Naive thymus-derived CD8-positive, alpha-beta T cell (primary cell): ENCODE measurements around the gene PCDHGA8. TPM values are rescaled to one million over a fixed set of nuclear protein-coding genes. Genes with fewer than 3 reads are reported as not detected.
A peak's percentile ranks its signal among the peaks of the same experiment; 100 is the strongest.

Experiments
- ATAC-seq, 2 donors: fragments of 150-1000 bp; cut with Tn5 transposase in 1 of 2; sonication (Bioruptor Pico), chemical (Tn5 transposase) in 1 of 2; 1 replicate in 1 of 2; 2 replicates in 1 of 2; pipeline ENCODE4 v1.10.0; 2021; ENCODE audit warnings: mild to moderate bottlenecking in 2 of 2, moderate library complexity in 2 of 2
- POLR2A ChIA-PET: fragments of 350-600 bp; sonication (Branson Sonifier 250); formaldehyde crosslinking; loops from one replicate; lab custom pipeline; 2021; ENCODE audit warnings: antibody characterized with exemption; lab: Charles Lee
- DNase-seq, 10 donors: peaks; one replicate each; pipeline versions ENCODE4 v3.0.0 to v3.0.0-alpha.2; 2020 to 2022
- H3K27ac Mint-ChIP-seq, 10 donors: one replicate each; pipeline ENCODE4 v1.8.0; 2020 to 2022; ENCODE audit warnings: mild to moderate bottlenecking in 10 of 10, mixed read lengths in 10 of 10, moderate library complexity in 4 of 10, inconsistent platforms in 1 of 10
- H3K27me3 Mint-ChIP-seq, 5 donors: one replicate each; pipeline ENCODE4 v1.8.0; 2021 to 2022; ENCODE audit warnings: mixed read lengths in 5 of 5
- H3K36me3 Mint-ChIP-seq, 3 donors: one replicate each; pipeline ENCODE4 v1.8.0; 2020 to 2022; ENCODE audit warnings: mixed read lengths in 3 of 3, mild to moderate bottlenecking in 2 of 3, inconsistent platforms in 1 of 3
- H3K4me1 Mint-ChIP-seq, 4 donors: one replicate each; pipeline ENCODE4 v1.8.0; 2021 to 2022; ENCODE audit warnings: mixed read lengths in 4 of 4
- H3K4me3 Mint-ChIP-seq, 10 donors: one replicate each; pipeline ENCODE4 v1.8.0; 2020 to 2022; ENCODE audit warnings: mild to moderate bottlenecking in 10 of 10, mixed read lengths in 10 of 10, moderate library complexity in 6 of 10, inconsistent platforms in 1 of 10
- H3K9me3 Mint-ChIP-seq, 9 donors: one replicate each; pipeline ENCODE4 v1.8.0; 2020 to 2022; ENCODE audit warnings: mixed read lengths in 9 of 9, mild to moderate bottlenecking in 3 of 9, inconsistent platforms in 1 of 9, moderate library complexity in 1 of 9
- polyA plus RNA-seq, 3 donors: library from polyadenylated mRNA; unstranded; fragments of 300-500 nt; fragmentation: Illumina TruSeq; gene quantifications; one replicate each; pipeline ENCODE4 v1.2.3, GENCODE V29; 2021
- total RNA-seq, 8 experiments: library from RNA in 2 of 8; stranded (reverse) in 2 of 8; gene quantifications; one replicate each; pipeline ENCODE4 v1.2.3 and lab custom pipeline; 2021 to 2026

PCDHGA8 gene
- total and polyA plus RNA-seq, 5 experiments from 2014 or later: 0.16 to 0.22 TPM; not detected in 3

- Mint-ChIP-seq H3K27me3 (peaks cover 44 to 97% (median 70%) of the 10 kb centered on the region in 5 donors), H3K9me3 (peaks cover 0 to 85% (median 56%) of the 10 kb centered on the region in 9 donors), H3K27ac (no peak overlapping the region)
These were observed 35.5 kb upstream of the PCDHGA8 start for GRCh38 chr5:141356950-141357349.

GRCh38 chr5:141359790-141360426 lies 32.5 kb upstream of the PCDHGA8 start, which contains the start of gene PCDHGB2:
PCDHGB2 (plus strand) TSS chr5:141359994; CDS start chr5:141360136, 142 bp downstream.
- DNase-seq (peak in 4 of 10 donors; percentile 9 to 25 (median 19)), ATAC-seq (peak; percentile 39 to 53)
- Mint-ChIP-seq H3K4me3 (peak within 1 kb of the TSS; percentile 70 to 89 (median 84)), H3K4me1 (peaks cover 0 to 6% (median 2%) of the 10 kb centered on the region in 4 donors), H3K36me3 (peaks cover 24 to 71% (median 35%) of the 10 kb centered on the region in 3 donors), H3K27ac (peak within 1 kb of the TSS in 4 of 10 donors; percentile 48 to 76 (median 62)), H3K9me3 (peaks cover 0 to 89% (median 56%) of the 10 kb centered on the region in 9 donors), H3K27me3 (peaks cover 51 to 98% (median 74%) of the 10 kb centered on the region in 5 donors)
- POLR2A ChIA-PET: no interaction called here

More at GRCh38 chr5:141356950-141357349, 35.5 kb upstream of the PCDHGA8 start:
- Mint-ChIP-seq H3K36me3 (peaks cover 19 to 64% (median 21%) of the 10 kb centered on the region in 3 donors), H3K4me1 (peaks cover 0 to 6% (median 2%) of the 10 kb centered on the region in 4 donors), H3K4me3 (no peak overlapping the region)
- no peak for ATAC-seq
- POLR2A ChIA-PET: no interaction called here
- DNase-seq: no peak

GRCh38 chr5:141360685-141361084 lies 31.7 kb upstream of the PCDHGA8 start:
- peaks cover 0 to 90% (median 59%) of the 10 kb centered on the region in 9 donors for H3K9me3 Mint-ChIP-seq
- ATAC-seq: no peak

GRCh38 chr5:141362719-141363118 lies 29.7 kb upstream of the PCDHGA8 start:
- no peak overlapping the region for H3K4me3 Mint-ChIP-seq
- peaks cover 0 to 93% (median 51%) of the 10 kb centered on the region in 9 donors for H3K9me3 Mint-ChIP-seq

More at GRCh38 chr5:141360685-141361084, 31.7 kb upstream of the PCDHGA8 start:
- Mint-ChIP-seq H3K4me1 (peaks cover 0 to 6% (median 2%) of the 10 kb centered on the region in 4 donors), H3K27ac (peak overlapping the region in 1 of 10 donors; percentile 9), H3K4me3 (peak overlapping the region in 4 of 10 donors; percentile 6 to 42 (median 27)), H3K36me3 (peaks cover 29 to 72% (median 42%) of the 10 kb centered on the region in 3 donors), H3K27me3 (peaks cover 58 to 98% (median 78%) of the 10 kb centered on the region in 5 donors)
- POLR2A ChIA-PET: no interaction called here
- no peak for DNase-seq

GRCh38 chr5:141363952-141364660 lies 28.3 kb upstream of the PCDHGA8 start, which contains the start of gene PCDHGA5:
PCDHGA5 (plus strand) TSS chr5:141364162; CDS start chr5:141364331, 169 bp downstream.
- H3K9me3 Mint-ChIP-seq: peaks cover 0 to 89% (median 44%) of the 10 kb centered on the region in 9 donors
- peaks cover 0 to 6% (median 2%) of the 10 kb centered on the region in 4 donors for H3K4me1 Mint-ChIP-seq
- POLR2A ChIA-PET: no interaction called here
- H3K4me3 Mint-ChIP-seq: peak within 1 kb of the TSS in 2 of 10 donors; percentile 8 to 33
- DNase-seq (no peak), ATAC-seq (no peak)
- H3K36me3 Mint-ChIP-seq: peaks cover 27 to 58% (median 43%) of the 10 kb centered on the region in 3 donors
- peak within 1 kb of the TSS in 1 of 10 donors; percentile 5 for H3K27ac Mint-ChIP-seq
- H3K27me3 Mint-ChIP-seq: peaks cover 64 to 95% (median 74%) of the 10 kb centered on the region in 5 donors

More at GRCh38 chr5:141362719-141363118, 29.7 kb upstream of the PCDHGA8 start:
- Mint-ChIP-seq H3K36me3 (peaks cover 29 to 67% (median 42%) of the 10 kb centered on the region in 3 donors), H3K27me3 (peaks cover 59 to 95% (median 74%) of the 10 kb centered on the region in 5 donors), H3K4me1 (peaks cover 0 to 6% (median 2%) of the 10 kb centered on the region in 4 donors), H3K27ac (no peak overlapping the region)
- ATAC-seq (no peak), DNase-seq (no peak)
- POLR2A ChIA-PET: no interaction called here

GRCh38 chr5:141366016-141366896 lies 26.2 kb upstream of the PCDHGA8 start:
- H3K9me3 Mint-ChIP-seq: peaks cover 0 to 89% (median 35%) of the 10 kb centered on the region in 9 donors
- H3K27ac Mint-ChIP-seq: peak overlapping the region in 1 of 10 donors; percentile 40
- no peak for DNase-seq
- POLR2A ChIA-PET: no interaction called here
- no peak for ATAC-seq
- H3K36me3 Mint-ChIP-seq: peaks cover 22 to 54% (median 43%) of the 10 kb centered on the region in 3 donors
- H3K4me3 Mint-ChIP-seq: no peak overlapping the region
- peaks cover 61 to 95% (median 74%) of the 10 kb centered on the region in 5 donors for H3K27me3 Mint-ChIP-seq
- H3K4me1 Mint-ChIP-seq: peaks cover 2 to 7% (median 4%) of the 10 kb centered on the region in 4 donors

GRCh38 chr5:141369994-141370848 lies 22.2 kb upstream of the PCDHGA8 start, which contains the start of gene PCDHGB3:
PCDHGB3 (plus strand) TSS chr5:141370242; CDS start chr5:141370395, 153 bp downstream.
- DNase-seq (peak in 5 of 10 donors; percentile 12 to 37 (median 22)), ATAC-seq (peak; percentile 87 to 90)
- H3K27ac Mint-ChIP-seq: peak within 1 kb of the TSS in 1 of 10 donors; percentile 42
- H3K9me3 Mint-ChIP-seq: peaks cover 0 to 88% (median 31%) of the 10 kb centered on the region in 9 donors
- H3K4me1 Mint-ChIP-seq: peaks cover 0 to 7% (median 4%) of the 10 kb centered on the region in 4 donors
- peaks cover 17 to 52% (median 29%) of the 10 kb centered on the region in 3 donors for H3K36me3 Mint-ChIP-seq
- peaks cover 43 to 86% (median 73%) of the 10 kb centered on the region in 5 donors for H3K27me3 Mint-ChIP-seq
- peak within 1 kb of the TSS; percentile 65 to 91 (median 82) for H3K4me3 Mint-ChIP-seq
- POLR2A ChIA-PET: no interaction called here

GRCh38 chr5:141371572-141372475 lies 20.6 kb upstream of the PCDHGA8 start:
- no peak for ATAC-seq
- Mint-ChIP-seq H3K36me3 (peaks cover 12 to 47% (median 31%) of the 10 kb centered on the region in 3 donors), H3K27me3 (peaks cover 36 to 74% (median 68%) of the 10 kb centered on the region in 5 donors), H3K4me3 (peak overlapping the region in 2 of 10 donors; percentile 10 to 60), H3K4me1 (peaks cover 0 to 7% (median 4%) of the 10 kb centered on the region in 4 donors), H3K27ac (peak overlapping the region in 1 of 10 donors; percentile 65), H3K9me3 (peaks cover 0 to 84% (median 30%) of the 10 kb centered on the region in 9 donors)
- no peak for DNase-seq
- POLR2A ChIA-PET: no interaction called here

GRCh38 chr5:141373673-141374317 lies 18.6 kb upstream of the PCDHGA8 start, which contains the start of gene PCDHGA6:
PCDHGA6 (plus strand) TSS chr5:141373891; CDS start chr5:141374084, 193 bp downstream.
- ATAC-seq (no peak), DNase-seq (no peak)
- POLR2A ChIA-PET: no interaction called here
- Mint-ChIP-seq H3K4me1 (peaks cover 0 to 7% (median 4%) of the 10 kb centered on the region in 4 donors), H3K27me3 (peaks cover 29 to 70% (median 59%) of the 10 kb centered on the region in 5 donors), H3K9me3 (peaks cover 0 to 87% (median 34%) of the 10 kb centered on the region in 9 donors), H3K4me3 (peak within 1 kb of the TSS in 8 of 10 donors; percentile 15 to 56 (median 38)), H3K36me3 (peaks cover 16 to 60% (median 31%) of the 10 kb centered on the region in 3 donors), H3K27ac (peak within 1 kb of the TSS in 1 of 10 donors; percentile 35)
